HepG2 (cell line): ENCODE results near the gene TUSC7.

ENCODE experiments used
- CBX1 ChIP-seq: IDR thresholded peaks from one replicate; pipeline ENCODE4 v1.6.1; 2016; ENCODE audit warnings: antibody characterized with exemption, low read depth
- ZFP41 ChIP-seq: sonication (generic); formaldehyde crosslinking; IDR thresholded peaks from 2 replicates; pipeline ENCODE4 v1.4.0; 2020; ENCODE audit warnings: mild to moderate bottlenecking, missing genetic modification reagents, borderline replicate concordance
- TF ChIP-seq, protein P1 (sequence below): sonication (generic); formaldehyde crosslinking; IDR thresholded peaks from 2 replicates; pipeline ENCODE4 v1.8.0; 2022; ENCODE audit warnings: mild to moderate bottlenecking, missing genetic modification reagents; ENCODE audit not compliant: insufficient replicate concordance

DNA sequence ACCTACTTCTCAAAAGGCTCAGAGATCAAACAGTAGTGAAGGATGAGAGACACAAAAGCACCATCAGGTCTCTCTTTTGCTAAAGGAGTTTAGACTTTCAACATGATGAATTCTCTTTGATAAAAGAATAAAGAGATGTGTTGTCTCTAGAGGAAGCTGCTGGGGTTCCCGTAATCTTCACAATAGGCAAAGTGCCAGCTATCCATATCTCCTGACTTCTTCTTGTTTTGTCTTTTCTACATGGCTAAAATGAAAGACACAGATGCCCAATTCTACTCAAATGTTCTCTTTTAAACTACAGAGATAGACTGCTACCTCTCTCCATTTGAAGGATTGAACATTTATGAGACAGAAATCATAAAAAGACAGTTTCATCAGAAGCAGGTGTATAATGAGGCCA, 38.4 kb upstream of the TUSC7 start:
- TF ChIP-seq, protein P1, sequence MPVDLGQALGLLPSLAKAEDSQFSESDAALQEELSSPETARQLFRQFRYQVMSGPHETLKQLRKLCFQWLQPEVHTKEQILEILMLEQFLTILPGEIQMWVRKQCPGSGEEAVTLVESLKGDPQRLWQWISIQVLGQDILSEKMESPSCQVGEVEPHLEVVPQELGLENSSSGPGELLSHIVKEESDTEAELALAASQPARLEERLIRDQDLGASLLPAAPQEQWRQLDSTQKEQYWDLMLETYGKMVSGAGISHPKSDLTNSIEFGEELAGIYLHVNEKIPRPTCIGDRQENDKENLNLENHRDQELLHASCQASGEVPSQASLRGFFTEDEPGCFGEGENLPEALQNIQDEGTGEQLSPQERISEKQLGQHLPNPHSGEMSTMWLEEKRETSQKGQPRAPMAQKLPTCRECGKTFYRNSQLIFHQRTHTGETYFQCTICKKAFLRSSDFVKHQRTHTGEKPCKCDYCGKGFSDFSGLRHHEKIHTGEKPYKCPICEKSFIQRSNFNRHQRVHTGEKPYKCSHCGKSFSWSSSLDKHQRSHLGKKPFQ (CRISPR knock-in tag), result no peak
- TF ChIP-seq ZFP41 (CRISPR knock-in tag), result no peak
- no peak for TF ChIP-seq CBX1
